ENCODE data around the gene FOXJ1. TPM values are rescaled to one million over a fixed set of nuclear protein-coding genes. Genes with fewer than 3 reads are reported as not detected.

Gene FOXJ1
- total and polyA plus RNA-seq, 3 donors from 2014 or later, result 22.9 to 30.5 (median 29.4) TPM

DNA sequence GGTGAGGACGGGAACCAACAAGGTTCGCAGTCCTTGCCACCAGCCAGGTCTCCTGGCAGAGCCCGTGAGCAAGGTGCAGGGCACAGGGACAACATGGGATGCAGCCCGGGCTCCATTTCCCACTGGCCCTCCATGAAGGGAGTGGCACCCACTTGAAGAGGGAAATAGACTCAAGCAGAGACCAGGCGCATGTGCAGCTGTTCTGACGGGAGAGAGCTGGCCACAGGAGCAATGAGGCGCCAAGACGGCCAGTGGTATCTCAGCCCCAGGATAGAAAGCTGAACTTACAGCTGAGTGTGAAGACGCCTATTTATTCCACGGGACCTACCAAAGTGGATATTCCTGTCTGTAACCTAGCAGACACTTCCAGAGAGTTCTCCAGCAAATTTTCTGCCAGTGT is 8.2 kb upstream of the FOXJ1 start:
- intact Hi-C loops (cut with DNase I; ENCODE audit: low total_unique reads), result no loop called here
- peaks cover 9% of the 10 kb centered on the region for H3K4me1 ChIP-seq
- H3K36me3 ChIP-seq (ENCODE audit: low read depth, missing control alignments), result no peaks in the 10 kb centered on the region
- H3K27ac ChIP-seq, result no peak overlapping the region
- no peaks in the 10 kb centered on the region for H3K9me3 ChIP-seq
- DNase-seq, result no peak
- no peak for TF ChIP-seq POLR2A (IDR thresholded peaks at IDR 0.05)
- TF ChIP-seq, protein P1, sequence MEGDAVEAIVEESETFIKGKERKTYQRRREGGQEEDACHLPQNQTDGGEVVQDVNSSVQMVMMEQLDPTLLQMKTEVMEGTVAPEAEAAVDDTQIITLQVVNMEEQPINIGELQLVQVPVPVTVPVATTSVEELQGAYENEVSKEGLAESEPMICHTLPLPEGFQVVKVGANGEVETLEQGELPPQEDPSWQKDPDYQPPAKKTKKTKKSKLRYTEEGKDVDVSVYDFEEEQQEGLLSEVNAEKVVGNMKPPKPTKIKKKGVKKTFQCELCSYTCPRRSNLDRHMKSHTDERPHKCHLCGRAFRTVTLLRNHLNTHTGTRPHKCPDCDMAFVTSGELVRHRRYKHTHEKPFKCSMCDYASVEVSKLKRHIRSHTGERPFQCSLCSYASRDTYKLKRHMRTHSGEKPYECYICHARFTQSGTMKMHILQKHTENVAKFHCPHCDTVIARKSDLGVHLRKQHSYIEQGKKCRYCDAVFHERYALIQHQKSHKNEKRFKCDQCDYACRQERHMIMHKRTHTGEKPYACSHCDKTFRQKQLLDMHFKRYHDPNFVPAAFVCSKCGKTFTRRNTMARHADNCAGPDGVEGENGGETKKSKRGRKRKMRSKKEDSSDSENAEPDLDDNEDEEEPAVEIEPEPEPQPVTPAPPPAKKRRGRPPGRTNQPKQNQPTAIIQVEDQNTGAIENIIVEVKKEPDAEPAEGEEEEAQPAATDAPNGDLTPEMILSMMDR (IDR thresholded peaks at IDR 0.05), result no peak
- H3K4me3 ChIP-seq, result no peak overlapping the region
- 89 to 95% methylated on average over 10 of the region's 10 CpGs for WGBS, 2 donors
- H3K27me3 ChIP-seq, result no peaks in the 10 kb centered on the region

DNA sequence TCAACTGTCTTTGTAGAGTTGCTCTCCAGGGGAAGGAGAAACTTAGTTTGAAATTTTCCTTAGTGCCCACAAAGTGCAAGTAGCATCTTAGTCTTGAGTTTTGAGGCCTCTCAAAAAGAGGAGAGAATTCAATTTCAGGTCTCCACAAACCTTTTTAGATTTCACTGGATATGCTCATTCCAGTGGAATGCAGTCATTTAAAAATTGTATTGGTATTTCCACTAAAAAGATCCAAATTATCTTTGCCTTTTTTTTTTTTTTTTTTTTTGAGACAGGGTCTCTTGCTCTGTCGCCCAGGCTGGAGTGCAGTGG is 6.9 kb upstream of the FOXJ1 start:
- no peaks in the 10 kb centered on the region for H3K9me3 ChIP-seq
- H3K36me3 ChIP-seq (ENCODE audit: low read depth, missing control alignments), result no peaks in the 10 kb centered on the region
- no peak for DNase-seq
- WGBS, 2 donors, result 82 to 86% methylated on average over 1 of the region's 1 CpG
- H3K4me1 ChIP-seq, result peaks cover 5% of the 10 kb centered on the region
- H3K4me3 ChIP-seq, result no peak overlapping the region
- intact Hi-C loops (cut with DNase I; ENCODE audit: low total_unique reads), result no loop called here
- no peak overlapping the region for H3K27ac ChIP-seq
- TF ChIP-seq, protein P1 (IDR thresholded peaks at IDR 0.05), result no peak
- TF ChIP-seq POLR2A (IDR thresholded peaks at IDR 0.05), result no peak
- no peaks in the 10 kb centered on the region for H3K27me3 ChIP-seq

DNA sequence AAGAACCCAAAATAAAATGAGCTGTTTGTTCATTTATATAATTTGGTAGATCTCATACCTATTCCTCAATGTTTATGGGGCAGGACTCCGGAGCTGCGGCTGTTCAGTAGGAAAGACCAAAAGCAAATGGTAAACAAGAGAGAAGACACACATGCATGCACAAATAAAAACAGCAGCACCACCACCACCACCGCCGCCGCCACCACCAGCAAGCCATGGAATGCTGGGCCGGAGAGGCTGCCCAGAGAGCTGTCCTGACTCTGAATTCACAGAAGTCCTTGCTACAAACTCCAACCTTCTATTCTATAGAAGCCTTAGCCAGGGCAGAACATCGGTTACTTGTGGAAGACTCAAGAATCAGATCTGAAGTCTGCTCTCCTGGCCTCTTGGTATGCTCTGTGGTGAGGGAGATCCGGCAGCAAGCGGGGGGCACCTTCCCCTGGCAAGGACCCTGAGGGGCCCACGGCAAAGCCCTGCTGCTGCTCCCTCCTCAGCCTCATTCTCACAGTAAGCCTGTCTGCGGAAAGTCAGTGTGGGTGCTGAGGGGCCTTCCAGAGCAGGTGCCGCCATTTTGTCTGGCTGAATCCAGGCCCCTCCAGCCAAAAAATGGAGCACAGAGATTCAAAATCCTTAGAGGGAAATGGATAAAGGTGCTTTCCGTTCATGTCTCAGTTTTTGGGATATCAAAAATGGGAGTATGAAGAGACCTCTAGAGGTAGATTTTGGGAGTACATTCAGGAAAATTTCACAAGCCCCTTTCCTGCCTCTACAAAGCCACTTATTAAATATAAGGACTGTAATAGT is 6.4 kb upstream of the FOXJ1 start:
- Histone ChIP-seq H3K27ac (no peak overlapping the region), H3K36me3 (ENCODE audit: low read depth, missing control alignments) (no peaks in the 10 kb centered on the region), H3K9me3 (no peaks in the 10 kb centered on the region), H3K4me1 (peaks cover 6% of the 10 kb centered on the region), H3K4me3 (no peak overlapping the region), H3K27me3 (no peaks in the 10 kb centered on the region)
- TF ChIP-seq, protein P1 (IDR thresholded peaks at IDR 0.05), result peak; percentile 24 to 45 (median 39)
- no peak for TF ChIP-seq POLR2A (IDR thresholded peaks at IDR 0.05)
- DNase-seq, result no peak
- intact Hi-C loops (cut with DNase I; ENCODE audit: low total_unique reads), result no loop called here
- WGBS, 2 donors, result 83 to 89% methylated on average over 10 to 13 of the region's 13 CpGs

DNA sequence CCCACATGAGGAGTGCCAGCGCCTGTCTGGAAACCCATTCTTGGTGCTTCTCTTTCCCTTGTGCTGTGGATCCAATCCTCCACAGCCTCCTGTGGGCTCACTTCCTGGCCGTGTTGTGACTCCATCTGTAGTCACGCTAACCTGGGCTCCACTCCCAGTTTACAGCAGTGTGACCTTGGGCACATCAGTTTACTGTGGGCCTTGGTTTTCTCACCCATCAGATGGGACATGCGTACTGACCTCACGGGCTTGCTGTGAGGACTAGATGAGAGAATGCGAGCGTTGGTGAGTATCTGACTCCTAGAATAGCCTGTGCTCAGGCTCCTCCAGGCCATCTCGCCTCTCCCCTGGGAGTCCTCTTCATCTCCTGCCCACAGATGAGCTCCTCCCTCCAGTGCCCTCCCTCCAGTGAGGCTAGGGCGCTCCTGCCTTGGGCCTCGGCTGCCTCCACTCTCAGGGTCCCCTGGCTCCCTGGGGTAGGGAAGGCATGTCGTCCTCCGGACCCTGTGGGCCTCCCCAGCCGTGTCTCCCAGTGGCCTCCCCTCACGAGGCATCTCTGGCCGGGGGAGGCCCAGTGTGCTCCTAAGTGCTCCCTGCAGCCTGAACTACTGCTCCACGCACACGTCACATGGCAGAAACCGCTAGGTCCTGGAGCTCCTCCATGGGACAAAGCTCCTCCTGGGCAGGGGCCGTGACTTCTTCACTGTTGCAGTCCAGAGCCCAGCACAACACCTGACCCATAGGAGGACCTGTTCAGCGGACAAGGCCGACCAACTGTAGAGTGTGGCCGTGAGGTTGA is 5.2 kb upstream of the FOXJ1 start:
- Histone ChIP-seq H3K9me3 (no peaks in the 10 kb centered on the region), H3K27me3 (no peaks in the 10 kb centered on the region), H3K4me3 (no peak overlapping the region), H3K27ac (no peak overlapping the region), H3K4me1 (peaks cover 16% of the 10 kb centered on the region), H3K36me3 (ENCODE audit: low read depth, missing control alignments) (no peaks in the 10 kb centered on the region)
- DNase-seq, result no peak
- 82 to 84% methylated on average over 9 to 20 of the region's 22 CpGs for WGBS, 2 donors
- intact Hi-C loops (cut with DNase I; ENCODE audit: low total_unique reads), result no loop called here
- TF ChIP-seq, protein P1 (IDR thresholded peaks at IDR 0.05), result no peak
- TF ChIP-seq POLR2A (IDR thresholded peaks at IDR 0.05), result no peak

All from testis (tissue), 3 donors.